AG10803 (cell line): ENCODE measurements around the gene ZNF133.

ENCODE experiments used
- DNase-seq: peaks from one replicate; pipeline ENCODE4 v3.0.0; 2010; ENCODE audit warnings: low read depth
- H3K4me3 ChIP-seq: 2 replicates; pipeline ENCODE4 v1.5.1; 2011; ENCODE audit warnings: mild to moderate bottlenecking, low read length, control low read depth
- TF ChIP-seq, protein P1 (sequence below): conservative IDR thresholded peaks from 2 replicates; pipeline ENCODE4 v1.5.1; 2011; ENCODE audit warnings: mild to moderate bottlenecking, low read length, control low read depth, inconsistent platforms

Gene ZNF133

GRCh38 chr20:18284805-18285533, 3.4 kb upstream of the ZNF133 start:
- no peak overlapping the region for H3K4me3 ChIP-seq
- TF ChIP-seq, protein P1, sequence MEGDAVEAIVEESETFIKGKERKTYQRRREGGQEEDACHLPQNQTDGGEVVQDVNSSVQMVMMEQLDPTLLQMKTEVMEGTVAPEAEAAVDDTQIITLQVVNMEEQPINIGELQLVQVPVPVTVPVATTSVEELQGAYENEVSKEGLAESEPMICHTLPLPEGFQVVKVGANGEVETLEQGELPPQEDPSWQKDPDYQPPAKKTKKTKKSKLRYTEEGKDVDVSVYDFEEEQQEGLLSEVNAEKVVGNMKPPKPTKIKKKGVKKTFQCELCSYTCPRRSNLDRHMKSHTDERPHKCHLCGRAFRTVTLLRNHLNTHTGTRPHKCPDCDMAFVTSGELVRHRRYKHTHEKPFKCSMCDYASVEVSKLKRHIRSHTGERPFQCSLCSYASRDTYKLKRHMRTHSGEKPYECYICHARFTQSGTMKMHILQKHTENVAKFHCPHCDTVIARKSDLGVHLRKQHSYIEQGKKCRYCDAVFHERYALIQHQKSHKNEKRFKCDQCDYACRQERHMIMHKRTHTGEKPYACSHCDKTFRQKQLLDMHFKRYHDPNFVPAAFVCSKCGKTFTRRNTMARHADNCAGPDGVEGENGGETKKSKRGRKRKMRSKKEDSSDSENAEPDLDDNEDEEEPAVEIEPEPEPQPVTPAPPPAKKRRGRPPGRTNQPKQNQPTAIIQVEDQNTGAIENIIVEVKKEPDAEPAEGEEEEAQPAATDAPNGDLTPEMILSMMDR, result no peak
- no peak for DNase-seq

- TF ChIP-seq, protein P1, result no peak
- DNase-seq, result no peak
- H3K4me3 ChIP-seq, result peak overlapping the region; percentile 96
These were observed 797 bp upstream of the ZNF133 start for GRCh38 chr20:18287546-18287914.

DNA sequence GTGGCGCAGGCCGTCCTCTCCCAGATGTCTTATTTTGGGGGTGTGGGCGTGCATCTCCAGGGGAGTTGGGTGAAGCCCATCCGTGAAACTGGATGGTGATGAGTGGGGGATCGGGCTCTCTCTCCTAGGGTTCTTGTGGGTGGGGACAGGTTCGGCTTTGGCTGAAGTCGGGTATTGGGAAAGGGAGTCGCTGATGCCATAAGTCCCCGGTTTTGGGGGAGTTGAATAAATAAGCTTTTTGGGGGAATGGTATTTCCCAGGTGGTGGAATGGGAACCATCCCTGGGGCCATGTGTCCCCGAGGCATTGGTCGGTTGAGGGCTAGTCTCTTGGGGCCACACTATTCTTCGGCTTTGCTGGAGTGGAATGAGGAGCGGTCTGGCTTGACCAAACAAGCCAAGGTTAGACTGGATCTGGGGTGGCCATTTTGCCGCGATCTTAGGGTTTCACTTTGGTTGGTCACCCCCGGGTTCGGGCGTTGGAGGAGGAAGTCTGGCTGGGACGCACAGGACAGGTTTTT, 481 bp downstream of the ZNF133 start:
- DNase-seq, result peak; percentile 7
- TF ChIP-seq, protein P1, result no peak
- peak overlapping the region; percentile 96 for H3K4me3 ChIP-seq

GRCh38 chr20:18289306-18289705, 979 bp downstream of the ZNF133 start:
- peak overlapping the region; percentile 96 for H3K4me3 ChIP-seq
- peak; percentile 9 for DNase-seq
- TF ChIP-seq, protein P1, result no peak

GRCh38 chr20:18299364-18299763, 11.0 kb downstream of the ZNF133 start:
- TF ChIP-seq, protein P1, result no peak
- H3K4me3 ChIP-seq, result no peak overlapping the region
- DNase-seq, result no peak

GRCh38 chr20:18304618-18305017, 16.3 kb downstream of the ZNF133 start:
- H3K4me3 ChIP-seq, result no peak overlapping the region
- DNase-seq, result no peak
- TF ChIP-seq, protein P1, result peak; percentile 27

- no peak overlapping the region for H3K4me3 ChIP-seq
- TF ChIP-seq, protein P1, result no peak
- DNase-seq, result no peak
These were observed 19.0 kb downstream of the ZNF133 start for GRCh38 chr20:18307301-18307700.
